H9 (cell line): Measurements from ENCODE around the gene FAM200B. TPM values are rescaled to one million over a fixed set of nuclear protein-coding genes. Genes with fewer than 3 reads are reported as not detected.

Experiments used
- DNase-seq: peaks from one replicate; pipeline ENCODE4 v3.0.0-alpha.2; 2017
- H2AFZ ChIP-seq: one replicate; pipeline ENCODE4 v1.6.1; 2013; ENCODE audit warnings: mild to moderate bottlenecking, low read length, control low read depth, moderate library complexity
- H2AK5ac ChIP-seq: 2 replicates; pipeline ENCODE4 v1.6.1; 2013; ENCODE audit warnings: low read length, control low read depth, mixed read lengths; ENCODE audit not compliant: insufficient read length
- H2BK120ac ChIP-seq: one replicate; pipeline ENCODE4 v1.6.1; 2013; ENCODE audit warnings: low read depth, mild to moderate bottlenecking, low read length, control low read depth, inconsistent platforms; ENCODE audit not compliant: poor library complexity, severe bottlenecking
- H2BK12ac ChIP-seq: 2 replicates; pipeline ENCODE4 v1.6.1; 2013; ENCODE audit warnings: low read length, control low read depth, mixed read lengths, low read depth; ENCODE audit not compliant: insufficient read length
- H2BK15ac ChIP-seq: 2 replicates; pipeline ENCODE4 v1.6.1; 2013; ENCODE audit warnings: low read depth, low read length, control low read depth
- H2BK20ac ChIP-seq: one replicate; pipeline ENCODE4 v1.6.1; 2013; ENCODE audit warnings: low read depth, mild to moderate bottlenecking, low read length, control low read depth, inconsistent platforms; ENCODE audit not compliant: poor library complexity, severe bottlenecking
- H2BK5ac ChIP-seq: 2 replicates; pipeline ENCODE4 v1.6.1; 2013; ENCODE audit warnings: low read length, control low read depth, mixed read lengths; ENCODE audit not compliant: insufficient read length
- H3K14ac ChIP-seq: 2 replicates; pipeline ENCODE4 v1.6.1; 2013; ENCODE audit warnings: low read length, control low read depth; ENCODE audit not compliant: insufficient read depth
- H3K18ac ChIP-seq: 2 replicates; pipeline ENCODE4 v1.6.1; 2013; ENCODE audit warnings: low read depth, mild to moderate bottlenecking, mixed read lengths, low read length, control low read depth; ENCODE audit not compliant: insufficient read length
- H3K23ac ChIP-seq: 2 replicates; pipeline ENCODE4 v1.6.1; 2013; ENCODE audit warnings: low read length, control low read depth, mixed read lengths, low read depth; ENCODE audit not compliant: insufficient read length
- H3K23me2 ChIP-seq: 2 replicates; pipeline ENCODE4 v1.6.1; 2013; ENCODE audit warnings: low read depth, mild to moderate bottlenecking, mixed read lengths, low read length, control low read depth; ENCODE audit not compliant: insufficient read length, poor library complexity, severe bottlenecking
- H3K27ac ChIP-seq: 2 replicates; pipeline ENCODE4 v1.5.1; 2013; ENCODE audit warnings: low read length, control low read depth, mixed read lengths, low read depth; ENCODE audit not compliant: insufficient read length
- H3K27me3 ChIP-seq: 2 replicates; pipeline ENCODE4 v1.6.1; 2013; ENCODE audit warnings: low read length, control low read depth, inconsistent platforms; ENCODE audit not compliant: insufficient read depth
- H3K4ac ChIP-seq: 2 replicates; pipeline ENCODE4 v1.6.1; 2013; ENCODE audit warnings: low read depth, mild to moderate bottlenecking, control low read depth, inconsistent platforms, low read length, moderate library complexity
- H3K4me1 ChIP-seq: 2 replicates; pipeline ENCODE4 v1.6.1; 2013; ENCODE audit warnings: low read length, control low read depth, inconsistent platforms; ENCODE audit not compliant: insufficient read depth
- H3K4me2 ChIP-seq: 2 replicates; pipeline ENCODE4 v1.6.1; 2013; ENCODE audit warnings: low read length, control low read depth, mixed read lengths; ENCODE audit not compliant: insufficient read length, insufficient read depth
- H3K56ac ChIP-seq: 2 replicates; pipeline ENCODE4 v1.6.1; 2013; ENCODE audit warnings: low read depth, mild to moderate bottlenecking, mixed read lengths, low read length, control low read depth; ENCODE audit not compliant: insufficient read length
- H3K79me1 ChIP-seq: 2 replicates; pipeline ENCODE4 v1.6.1; 2013; ENCODE audit warnings: low read depth, mild to moderate bottlenecking, moderate library complexity, low read length, control low read depth, inconsistent platforms; ENCODE audit not compliant: insufficient read depth, poor library complexity, severe bottlenecking
- H3K79me2 ChIP-seq: 2 replicates; pipeline ENCODE4 v1.6.1; 2013; ENCODE audit warnings: low read length, control low read depth, inconsistent platforms; ENCODE audit not compliant: insufficient read depth
- H3K9ac ChIP-seq: 2 replicates; pipeline ENCODE4 v1.6.1; 2013; ENCODE audit warnings: low read length, control low read depth, mixed read lengths; ENCODE audit not compliant: insufficient read length; ENCODE audit errors: extremely low read depth
- H3K9me3 ChIP-seq: one replicate; pipeline ENCODE4 v1.6.1; 2013; ENCODE audit warnings: low read depth, low read length, inconsistent platforms; ENCODE audit not compliant: control insufficient read depth
- H3T11ph ChIP-seq: one replicate; pipeline ENCODE4 v1.6.1; 2013; ENCODE audit warnings: mild to moderate bottlenecking, low read length, control low read depth, inconsistent platforms
- H4K20me1 ChIP-seq: one replicate; pipeline ENCODE4 v1.6.1; 2013; ENCODE audit not compliant: control insufficient read depth, insufficient read length, insufficient read depth
- H4K5ac ChIP-seq: 2 replicates; pipeline ENCODE4 v1.6.1; 2013; ENCODE audit warnings: low read depth, mild to moderate bottlenecking, mixed read lengths, low read length, control low read depth; ENCODE audit not compliant: insufficient read length
- H4K8ac ChIP-seq: replicated peaks from 2 replicates; pipeline ENCODE4 v1.6.1; 2013; ENCODE audit warnings: low read length, control low read depth, mixed read lengths, low read depth; ENCODE audit not compliant: insufficient read length
- H4K91ac ChIP-seq: 2 replicates; pipeline ENCODE4 v1.6.1; 2013; ENCODE audit warnings: low read depth, mild to moderate bottlenecking, moderate library complexity, mixed read lengths, low read length, control low read depth; ENCODE audit not compliant: insufficient read length
- H3K27ac Mint-ChIP-seq, 3 experiments: 2 replicates in 2 of 3; 3 replicates in 1 of 3; pipeline ENCODE4 v1.8.0; 2020 to 2021; ENCODE audit warnings: mixed read lengths in 3 of 3, mild to moderate bottlenecking in 1 of 3, moderate library complexity in 1 of 3
- H3K27me3 Mint-ChIP-seq: 2 replicates; pipeline ENCODE4 v1.8.0; 2021; ENCODE audit warnings: low read depth, mild to moderate bottlenecking, moderate library complexity, mixed read lengths
- H3K36me3 Mint-ChIP-seq, 3 experiments: 2 replicates in 2 of 3; 3 replicates in 1 of 3; pipeline ENCODE4 v1.8.0; 2020 to 2021; ENCODE audit warnings: low read depth in 3 of 3, mixed read lengths in 3 of 3; ENCODE audit not compliant: insufficient read depth in 1 of 3
- H3K4me1 Mint-ChIP-seq, 2 experiments: 2 replicates each; pipeline ENCODE4 v1.8.0; 2020; ENCODE audit warnings: mixed read lengths in 2 of 2
- H3K4me3 Mint-ChIP-seq, 2 experiments: 2 replicates in 1 of 2; 3 replicates in 1 of 2; pipeline ENCODE4 v1.8.0; 2020 to 2021; ENCODE audit warnings: mild to moderate bottlenecking in 2 of 2, mixed read lengths in 2 of 2, moderate library complexity in 1 of 2
- H3K9me3 Mint-ChIP-seq, 2 experiments: 2 replicates in 1 of 2; 3 replicates in 1 of 2; pipeline ENCODE4 v1.8.0; 2020; ENCODE audit warnings: mild to moderate bottlenecking in 2 of 2, mixed read lengths in 2 of 2, moderate library complexity in 1 of 2
- WGBS: extraction: QIAGEN DNeasy Blood & Tissue Kit; methylation state at CpG from one replicate; pipeline ENCODE4 v1.1.7; 2013; ENCODE audit warnings: missing lambda C conversion rate, low lambda C conversion rate, mixed read lengths; ENCODE audit not compliant: insufficient read length; ENCODE audit errors: extremely low coverage; 5-methylcytosine and 5-hydroxymethylcytosine counted together
- total RNA-seq: library from RNA; stranded (reverse); gene quantifications from 2 replicates; pipeline ENCODE4 v1.2.1, GENCODE V29; 2021
- TF ChIP-seq, protein P1 (sequence below): fragments of 200-600 bp; sonication (generic); conservative IDR thresholded peaks from 3 replicates; pipeline ENCODE4 v1.8.0; 2021; ENCODE audit warnings: antibody characterized with exemption, mild to moderate bottlenecking

Gene FAM200B
- total RNA-seq, 1 experiment from 2014 or later, result 19.6 TPM

DNA sequence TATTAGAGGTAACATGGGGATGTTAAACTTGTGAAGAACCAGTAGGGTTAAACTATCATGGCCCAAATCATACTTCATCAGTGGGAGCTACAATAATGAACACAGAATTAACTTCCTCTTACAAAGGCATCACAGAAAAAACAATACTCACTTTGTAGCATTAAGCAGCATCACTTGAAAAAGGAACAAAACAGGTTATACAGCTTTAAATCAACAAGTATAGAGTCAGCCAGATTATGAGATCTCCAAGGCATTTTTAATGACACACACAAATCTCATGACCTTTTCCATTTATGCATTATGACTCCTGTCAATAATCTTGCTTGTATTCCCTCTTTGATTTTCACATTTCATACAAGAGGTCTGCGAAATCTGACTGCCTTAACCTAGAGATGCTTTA lies 44.8 kb upstream of the FAM200B start:
- no peak overlapping the region for H3K9ac ChIP-seq
- no peaks in the 10 kb centered on the region for H3K4me1 Mint-ChIP-seq
- no peak overlapping the region for H2BK120ac ChIP-seq
- no peak overlapping the region for H2BK5ac ChIP-seq
- no CpG with 5 or more reads among the region's 1 CpG for WGBS
- H3K56ac ChIP-seq, result no peak overlapping the region
- no peak overlapping the region for H3K14ac ChIP-seq
- no peak overlapping the region for H3K27ac Mint-ChIP-seq
- H3T11ph ChIP-seq, result no peak overlapping the region
- no peaks in the 10 kb centered on the region for H3K4me1 ChIP-seq
- no peak overlapping the region for H2AK5ac ChIP-seq
- no peak overlapping the region for H2BK12ac ChIP-seq
- no peaks in the 10 kb centered on the region for H3K27me3 ChIP-seq
- no peak overlapping the region for H3K27ac ChIP-seq
- no peaks in the 10 kb centered on the region for H3K79me2 ChIP-seq
- H4K91ac ChIP-seq, result no peak overlapping the region
- no peak overlapping the region for H4K5ac ChIP-seq
- no peak overlapping the region for H3K4me2 ChIP-seq
- H3K27me3 Mint-ChIP-seq, result no peaks in the 10 kb centered on the region
- H4K20me1 ChIP-seq, result no peaks in the 10 kb centered on the region
- H3K9me3 Mint-ChIP-seq, result peaks cover 0 to 4% of the 10 kb centered on the region in 2 experiments; a peak in 1 of 5 replicates
- H2AFZ ChIP-seq, result no peak overlapping the region
- no peak overlapping the region for H3K23ac ChIP-seq
- H3K18ac ChIP-seq, result no peak overlapping the region
- no peak for DNase-seq
- H2BK15ac ChIP-seq, result no peak overlapping the region
- H3K9me3 ChIP-seq, result no peaks in the 10 kb centered on the region
- H2BK20ac ChIP-seq, result no peak overlapping the region
- H3K4me3 Mint-ChIP-seq, result no peak overlapping the region
- H3K4ac ChIP-seq, result no peak overlapping the region
- TF ChIP-seq, protein P1, sequence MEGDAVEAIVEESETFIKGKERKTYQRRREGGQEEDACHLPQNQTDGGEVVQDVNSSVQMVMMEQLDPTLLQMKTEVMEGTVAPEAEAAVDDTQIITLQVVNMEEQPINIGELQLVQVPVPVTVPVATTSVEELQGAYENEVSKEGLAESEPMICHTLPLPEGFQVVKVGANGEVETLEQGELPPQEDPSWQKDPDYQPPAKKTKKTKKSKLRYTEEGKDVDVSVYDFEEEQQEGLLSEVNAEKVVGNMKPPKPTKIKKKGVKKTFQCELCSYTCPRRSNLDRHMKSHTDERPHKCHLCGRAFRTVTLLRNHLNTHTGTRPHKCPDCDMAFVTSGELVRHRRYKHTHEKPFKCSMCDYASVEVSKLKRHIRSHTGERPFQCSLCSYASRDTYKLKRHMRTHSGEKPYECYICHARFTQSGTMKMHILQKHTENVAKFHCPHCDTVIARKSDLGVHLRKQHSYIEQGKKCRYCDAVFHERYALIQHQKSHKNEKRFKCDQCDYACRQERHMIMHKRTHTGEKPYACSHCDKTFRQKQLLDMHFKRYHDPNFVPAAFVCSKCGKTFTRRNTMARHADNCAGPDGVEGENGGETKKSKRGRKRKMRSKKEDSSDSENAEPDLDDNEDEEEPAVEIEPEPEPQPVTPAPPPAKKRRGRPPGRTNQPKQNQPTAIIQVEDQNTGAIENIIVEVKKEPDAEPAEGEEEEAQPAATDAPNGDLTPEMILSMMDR, result no peak
- no peaks in the 10 kb centered on the region for H3K23me2 ChIP-seq
- H4K8ac ChIP-seq, result no peak overlapping the region
- H3K79me1 ChIP-seq, result no peaks in the 10 kb centered on the region
- peaks cover 25 to 62% (median 48%) of the 10 kb centered on the region in 3 experiments; a peak in 6 of 7 replicates for H3K36me3 Mint-ChIP-seq
